ENCODE measurements around the gene NCKAP5. TPM values are rescaled to one million over a fixed set of nuclear protein-coding genes. Genes with fewer than 3 reads are reported as not detected.

The NCKAP5 gene
- total RNA-seq, 5 donors from 2014 or later (not counting 1 experiment from before 2014, with no cell fraction given), result 0.06 TPM; not detected in 4

DNA sequence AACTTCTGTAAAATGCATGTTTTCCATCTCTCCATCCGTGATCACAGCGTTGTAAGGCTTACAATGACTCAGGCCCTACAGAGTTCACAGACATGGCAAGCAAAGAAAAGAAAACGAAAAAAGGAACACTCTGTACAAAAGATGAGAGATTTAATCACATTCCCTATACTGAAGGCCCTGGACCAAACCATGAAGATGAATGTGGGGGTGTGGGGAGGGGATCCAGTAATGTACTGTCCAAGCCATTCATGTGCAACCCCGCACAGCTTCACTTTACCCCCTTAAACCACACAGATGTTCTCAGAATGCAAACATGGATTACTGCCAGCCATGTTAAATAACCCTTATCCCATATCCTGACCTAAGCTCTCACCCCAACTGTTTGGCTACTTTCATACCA, 391.1 kb downstream of the NCKAP5 start:
- no peaks in the 10 kb centered on the region for H3K27me3 ChIP-seq (replicated peaks in 1 of 2; ENCODE audit: control insufficient read depth in 2 of 2, extremely low read depth in 1 of 2, insufficient read depth in 2 of 2, low read length in 1 of 2)
- H3K27ac ChIP-seq (ENCODE audit: low read length), result no peak overlapping the region
- H3K4me1 ChIP-seq (ENCODE audit: control insufficient read depth in 1 of 2, extremely low read depth in 1 of 2, insufficient read depth in 2 of 2, low read length in 2 of 2), result no peaks in the 10 kb centered on the region
- no peak overlapping the region for H3K4me3 ChIP-seq (ENCODE audit: control insufficient read depth in 1 of 2, extremely low read depth in 1 of 2, low read length in 1 of 2)
- DNase-seq, result no peak
- no peaks in the 10 kb centered on the region for H3K36me3 Mint-ChIP-seq
- peaks cover 0 to 3% of the 10 kb centered on the region in 2 donors for H3K27me3 Mint-ChIP-seq
- no peak for ATAC-seq (replicated peaks in 1 of 4)
- H3K4me1 Mint-ChIP-seq, result no peaks in the 10 kb centered on the region
- H3K9me3 Mint-ChIP-seq, result peaks cover 2 to 9% (median 4%) of the 10 kb centered on the region in 3 donors
- H3K9me3 ChIP-seq, result no peaks in the 10 kb centered on the region
- H3K4me3 Mint-ChIP-seq, result no peak overlapping the region
- ChIA-PET CTCF (no interaction called here), POLR2A (no interaction called here)
- no peak overlapping the region for H3K27ac Mint-ChIP-seq
- no CpG with 5 or more reads among the region's 4 CpGs for WGBS (ENCODE audit: insufficient coverage)
- no peaks in the 10 kb centered on the region for H3K36me3 ChIP-seq (ENCODE audit: control insufficient read depth in 2 of 2, extremely low read depth in 1 of 2, insufficient read depth in 1 of 2, low read length in 1 of 2)

DNA sequence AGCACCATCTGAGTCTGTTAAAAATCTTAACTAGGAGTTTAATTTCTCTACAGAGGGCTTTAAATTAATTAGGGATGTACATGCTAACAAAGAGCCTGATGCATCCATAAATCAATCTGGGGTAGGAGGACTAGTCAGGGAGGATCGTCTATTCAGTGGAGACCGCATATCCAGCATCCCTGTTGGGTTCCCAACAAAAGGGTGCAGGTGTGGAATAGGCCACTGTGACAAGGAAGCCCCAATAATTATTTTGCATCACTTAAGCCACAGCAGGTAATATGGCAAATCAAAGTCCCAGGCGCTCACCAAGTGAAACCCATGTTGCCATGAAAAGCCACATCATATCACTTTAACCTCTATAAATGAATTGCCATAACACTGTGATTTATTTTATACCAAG, 392.3 kb downstream of the NCKAP5 start:
- ChIA-PET POLR2A (no interaction called here), CTCF (no interaction called here)
- no peaks in the 10 kb centered on the region for H3K36me3 ChIP-seq (ENCODE audit: control insufficient read depth in 2 of 2, extremely low read depth in 1 of 2, insufficient read depth in 1 of 2, low read length in 1 of 2)
- DNase-seq (no peak), ATAC-seq (replicated peaks in 1 of 4) (no peak)
- no peaks in the 10 kb centered on the region for H3K36me3 Mint-ChIP-seq
- no peaks in the 10 kb centered on the region for H3K4me1 ChIP-seq (ENCODE audit: control insufficient read depth in 1 of 2, extremely low read depth in 1 of 2, insufficient read depth in 2 of 2, low read length in 2 of 2)
- H3K9me3 ChIP-seq, result no peaks in the 10 kb centered on the region
- 60% methylated on average over 2 of the region's 3 CpGs for WGBS (ENCODE audit: insufficient coverage)
- H3K9me3 Mint-ChIP-seq, result peaks cover 0 to 6% (median 0%) of the 10 kb centered on the region in 3 donors
- no peaks in the 10 kb centered on the region for H3K4me1 Mint-ChIP-seq
- no peak overlapping the region for H3K4me3 ChIP-seq (ENCODE audit: control insufficient read depth in 1 of 2, extremely low read depth in 1 of 2, low read length in 1 of 2)
- H3K27me3 Mint-ChIP-seq, result peaks cover 0 to 3% of the 10 kb centered on the region in 2 donors
- H3K27me3 ChIP-seq (replicated peaks in 1 of 2; ENCODE audit: control insufficient read depth in 2 of 2, extremely low read depth in 1 of 2, insufficient read depth in 2 of 2, low read length in 1 of 2), result no peaks in the 10 kb centered on the region
- no peak overlapping the region for H3K27ac Mint-ChIP-seq
- no peak overlapping the region for H3K27ac ChIP-seq (ENCODE audit: low read length)
- no peak overlapping the region for H3K4me3 Mint-ChIP-seq

DNA sequence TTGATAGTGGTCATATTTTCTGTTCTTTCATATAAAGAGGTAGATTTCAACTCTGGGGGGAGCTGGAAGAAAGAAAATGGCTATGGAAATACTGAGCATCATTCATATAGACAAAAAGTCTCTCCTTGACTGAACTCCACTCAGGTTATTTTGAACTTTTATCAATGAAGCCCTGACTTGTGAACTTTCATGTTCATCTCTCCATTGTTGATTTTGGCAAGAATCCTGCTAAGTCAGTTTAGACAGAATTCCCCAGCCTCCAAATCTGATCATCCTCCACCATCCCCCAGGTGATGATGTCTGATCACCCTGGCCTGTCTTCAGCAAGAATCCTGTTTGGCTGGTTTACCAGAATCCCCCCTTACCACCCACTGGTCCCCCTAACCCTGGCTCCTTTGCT, 395.0 kb downstream of the NCKAP5 start:
- Histone ChIP-seq H3K36me3 (ENCODE audit: control insufficient read depth in 2 of 2, extremely low read depth in 1 of 2, insufficient read depth in 1 of 2, low read length in 1 of 2) (no peaks in the 10 kb centered on the region), H3K4me3 (ENCODE audit: control insufficient read depth in 1 of 2, extremely low read depth in 1 of 2, low read length in 1 of 2) (no peak overlapping the region), H3K4me1 (ENCODE audit: control insufficient read depth in 1 of 2, extremely low read depth in 1 of 2, insufficient read depth in 2 of 2, low read length in 2 of 2) (no peaks in the 10 kb centered on the region), H3K27ac (ENCODE audit: low read length) (no peak overlapping the region), H3K9me3 (no peaks in the 10 kb centered on the region), H3K27me3 (replicated peaks in 1 of 2; ENCODE audit: control insufficient read depth in 2 of 2, extremely low read depth in 1 of 2, insufficient read depth in 2 of 2, low read length in 1 of 2) (no peaks in the 10 kb centered on the region)
- ATAC-seq (replicated peaks in 1 of 4), result no peak
- Mint-ChIP-seq H3K9me3 (peaks cover 0 to 13% (median 6%) of the 10 kb centered on the region in 3 donors), H3K4me1 (no peaks in the 10 kb centered on the region), H3K36me3 (no peaks in the 10 kb centered on the region), H3K27ac (no peak overlapping the region), H3K4me3 (no peak overlapping the region), H3K27me3 (peaks cover 0 to 10% of the 10 kb centered on the region in 2 donors)
- ChIA-PET CTCF (no interaction called here), POLR2A (no interaction called here)
- DNase-seq, result no peak

DNA sequence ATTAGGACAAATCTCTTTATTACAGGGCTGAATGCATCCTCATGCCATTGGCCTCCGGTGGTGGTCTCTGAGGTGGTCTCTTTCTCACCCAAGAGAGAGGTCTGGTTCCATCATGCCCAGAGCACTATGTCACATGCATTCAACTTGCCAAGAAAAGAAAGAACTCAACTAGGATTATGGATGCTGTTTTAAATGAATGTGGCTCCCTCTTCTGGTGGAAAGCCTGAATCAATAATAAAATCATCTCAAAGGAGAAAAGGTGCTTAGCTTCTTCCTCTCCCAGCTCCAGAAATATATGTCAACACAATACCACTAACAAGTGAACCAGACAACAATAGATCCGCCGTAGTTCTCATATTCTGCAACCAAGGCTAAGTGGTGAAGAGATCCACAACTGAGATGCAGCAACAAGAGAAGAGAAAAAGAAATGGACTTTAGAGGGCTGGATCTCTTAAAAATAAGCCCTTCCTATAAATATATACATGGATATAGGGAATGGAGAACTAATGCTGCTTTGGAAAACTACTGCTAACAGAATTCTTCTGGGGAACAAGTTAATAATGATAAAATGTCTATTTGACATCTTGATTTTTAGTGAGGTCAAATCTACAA, 396.8 kb downstream of the NCKAP5 start:
- H3K4me3 ChIP-seq (ENCODE audit: control insufficient read depth in 1 of 2, extremely low read depth in 1 of 2, low read length in 1 of 2), result no peak overlapping the region
- H3K9me3 ChIP-seq, result no peaks in the 10 kb centered on the region
- no peak overlapping the region for H3K27ac ChIP-seq (ENCODE audit: low read length)
- ChIA-PET CTCF (no interaction called here), POLR2A (no interaction called here)
- DNase-seq (peak in 1 of 35 experiments; percentile 4), ATAC-seq (replicated peaks in 1 of 4) (no peak)
- Mint-ChIP-seq H3K27me3 (peaks cover 0 to 10% of the 10 kb centered on the region in 2 donors), H3K4me3 (no peak overlapping the region), H3K36me3 (no peaks in the 10 kb centered on the region), H3K27ac (no peak overlapping the region), H3K9me3 (peaks cover 0 to 13% (median 6%) of the 10 kb centered on the region in 3 donors), H3K4me1 (no peaks in the 10 kb centered on the region)
- H3K4me1 ChIP-seq (ENCODE audit: control insufficient read depth in 1 of 2, extremely low read depth in 1 of 2, insufficient read depth in 2 of 2, low read length in 2 of 2), result no peaks in the 10 kb centered on the region
- no peaks in the 10 kb centered on the region for H3K27me3 ChIP-seq (replicated peaks in 1 of 2; ENCODE audit: control insufficient read depth in 2 of 2, extremely low read depth in 1 of 2, insufficient read depth in 2 of 2, low read length in 1 of 2)
- no CpG with 5 or more reads among the region's 3 CpGs for WGBS (ENCODE audit: insufficient coverage)
- no peaks in the 10 kb centered on the region for H3K36me3 ChIP-seq (ENCODE audit: control insufficient read depth in 2 of 2, extremely low read depth in 1 of 2, insufficient read depth in 1 of 2, low read length in 1 of 2)

DNA sequence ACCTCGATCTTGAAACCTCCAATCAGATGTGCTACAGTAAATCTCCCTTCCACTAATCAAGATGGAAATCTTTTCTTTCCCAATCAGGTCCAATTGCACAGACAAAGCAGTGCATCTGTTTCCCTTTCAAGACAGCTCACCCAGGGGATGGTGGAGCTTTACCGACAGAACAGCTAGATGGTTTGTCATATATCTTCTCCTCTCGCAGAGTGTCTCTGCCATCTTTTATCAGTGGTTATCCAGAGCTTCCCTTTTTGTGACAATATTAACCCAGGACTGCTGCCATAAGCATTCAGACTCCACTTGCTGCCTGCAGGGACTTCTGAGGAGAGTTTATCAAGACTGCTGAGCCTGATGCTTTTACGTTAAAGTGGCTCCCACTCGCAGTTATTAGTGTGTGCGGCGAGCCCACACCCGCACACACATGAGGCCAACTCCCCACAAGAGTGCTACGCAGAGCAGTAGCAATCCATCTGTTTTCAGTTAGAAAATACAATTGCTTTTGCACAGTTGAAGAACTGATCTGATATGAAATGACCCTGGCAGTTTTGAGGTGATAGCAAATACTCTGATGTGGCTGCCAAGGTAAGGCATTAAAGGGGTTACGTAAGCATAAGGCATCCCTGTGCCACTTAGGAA, 398.9 kb downstream of the NCKAP5 start:
- Mint-ChIP-seq H3K27me3 (peaks cover 0 to 7% of the 10 kb centered on the region in 2 donors), H3K4me1 (no peaks in the 10 kb centered on the region), H3K4me3 (no peak overlapping the region), H3K36me3 (no peaks in the 10 kb centered on the region), H3K9me3 (peaks cover 0 to 13% (median 6%) of the 10 kb centered on the region in 3 donors), H3K27ac (no peak overlapping the region)
- H3K27ac ChIP-seq (ENCODE audit: low read length), result no peak overlapping the region
- ChIA-PET POLR2A (no interaction called here), CTCF (no interaction called here)
- H3K4me3 ChIP-seq (ENCODE audit: control insufficient read depth in 1 of 2, extremely low read depth in 1 of 2, low read length in 1 of 2), result no peak overlapping the region
- H3K9me3 ChIP-seq, result no peaks in the 10 kb centered on the region
- no peaks in the 10 kb centered on the region for H3K27me3 ChIP-seq (replicated peaks in 1 of 2; ENCODE audit: control insufficient read depth in 2 of 2, extremely low read depth in 1 of 2, insufficient read depth in 2 of 2, low read length in 1 of 2)
- ATAC-seq (replicated peaks in 1 of 4), result no peak
- no peaks in the 10 kb centered on the region for H3K4me1 ChIP-seq (ENCODE audit: control insufficient read depth in 1 of 2, extremely low read depth in 1 of 2, insufficient read depth in 2 of 2, low read length in 2 of 2)
- DNase-seq, result no peak
- H3K36me3 ChIP-seq (ENCODE audit: control insufficient read depth in 2 of 2, extremely low read depth in 1 of 2, insufficient read depth in 1 of 2, low read length in 1 of 2), result no peaks in the 10 kb centered on the region
- 35% methylated on average over 5 of the region's 10 CpGs for WGBS (ENCODE audit: insufficient coverage)

DNA sequence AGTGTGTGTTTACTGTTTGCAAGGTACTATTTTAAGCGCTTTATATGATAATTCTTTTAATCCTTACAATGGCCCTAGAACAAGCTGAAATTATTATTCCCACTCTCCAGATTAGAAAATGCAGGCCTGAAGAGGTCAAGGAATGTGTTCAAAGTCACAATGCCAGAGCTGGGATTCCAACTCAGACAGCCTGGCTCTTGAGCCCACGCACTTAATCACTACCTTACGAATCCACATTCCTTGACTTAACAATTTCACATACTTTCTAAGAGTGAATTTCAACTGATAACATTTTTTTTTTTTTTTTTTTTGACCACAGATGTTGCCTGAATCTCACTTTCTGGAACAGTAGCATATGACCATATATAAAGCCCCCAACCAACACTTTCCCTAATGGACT, 400.3 kb downstream of the NCKAP5 start:
- peaks cover 0 to 13% (median 0%) of the 10 kb centered on the region in 3 donors for H3K9me3 Mint-ChIP-seq
- POLR2A ChIA-PET, result no interaction called here
- H3K27ac Mint-ChIP-seq, result no peak overlapping the region
- no peak overlapping the region for H3K27ac ChIP-seq (ENCODE audit: low read length)
- H3K27me3 Mint-ChIP-seq, result peaks cover 0 to 7% of the 10 kb centered on the region in 2 donors
- no peak overlapping the region for H3K4me3 ChIP-seq (ENCODE audit: control insufficient read depth in 1 of 2, extremely low read depth in 1 of 2, low read length in 1 of 2)
- H3K36me3 ChIP-seq (ENCODE audit: control insufficient read depth in 2 of 2, extremely low read depth in 1 of 2, insufficient read depth in 1 of 2, low read length in 1 of 2), result no peaks in the 10 kb centered on the region
- CTCF ChIA-PET, result interaction anchor here in 1 of 2 donors (0.7 kb wide), 1 partner anchor 732 kb away, joined by 6 read pairs; no protein-coding TSS in a partner anchor
- no peaks in the 10 kb centered on the region for H3K9me3 ChIP-seq
- no peaks in the 10 kb centered on the region for H3K4me1 Mint-ChIP-seq
- H3K4me1 ChIP-seq (ENCODE audit: control insufficient read depth in 1 of 2, extremely low read depth in 1 of 2, insufficient read depth in 2 of 2, low read length in 2 of 2), result no peaks in the 10 kb centered on the region
- no CpG with 5 or more reads among the region's 3 CpGs for WGBS (ENCODE audit: insufficient coverage)
- H3K27me3 ChIP-seq (replicated peaks in 1 of 2; ENCODE audit: control insufficient read depth in 2 of 2, extremely low read depth in 1 of 2, insufficient read depth in 2 of 2, low read length in 1 of 2), result no peaks in the 10 kb centered on the region
- no peaks in the 10 kb centered on the region for H3K36me3 Mint-ChIP-seq
- no peak overlapping the region for H3K4me3 Mint-ChIP-seq
- DNase-seq, result no peak
- ATAC-seq (replicated peaks in 1 of 4), result no peak

Measured in T-cell (primary cell).